Upper lobe of left lung (tissue), 4 donors: ENCODE data around the gene ZSCAN16.

Source experiments
- POLR2A ChIP-seq, 4 donors: fragments of 450-650 bp; IDR thresholded peaks; one replicate each; pipeline ENCODE4 v1.5.1; 2016 to 2017; ENCODE audit warnings: antibody characterized with exemption in 4 of 4, mild to moderate bottlenecking in 2 of 4
- POLR2AphosphoS5 ChIP-seq, 2 donors: sonication (generic); formaldehyde crosslinking; IDR thresholded peaks; one replicate each; pipeline ENCODE4 v1.5.1; 2017; ENCODE audit warnings: antibody characterized with exemption in 2 of 2

DNA sequence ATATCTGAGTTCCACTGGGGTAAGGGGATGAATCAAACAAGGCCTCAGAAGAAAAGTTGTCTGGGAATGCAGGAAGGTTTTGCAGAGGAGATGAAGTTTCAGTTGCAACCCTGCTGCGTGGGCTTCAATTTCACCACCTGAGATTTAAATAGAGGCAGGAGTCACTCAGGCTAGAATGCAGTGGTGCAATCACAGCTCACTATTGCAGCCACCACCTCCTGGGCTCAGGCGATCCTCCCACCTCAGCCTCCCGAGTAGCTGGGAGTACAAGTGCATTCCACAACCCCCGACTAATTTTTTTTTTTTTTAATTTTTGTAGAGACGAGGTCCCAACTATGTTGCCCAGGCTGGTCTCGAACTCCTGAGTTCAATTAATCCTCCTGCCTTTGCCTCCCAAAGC lies 45.6 kb upstream of the ZSCAN16 start:
- no peak for TF ChIP-seq POLR2AphosphoS5 (IDR thresholded peaks at IDR 0.05)
- no peak for TF ChIP-seq POLR2A (IDR thresholded peaks at IDR 0.05)
